H9 (cell line): ENCODE measurements around the gene SQOR. TPM values are rescaled to one million over a fixed set of nuclear protein-coding genes. Genes with fewer than 3 reads are reported as not detected.

Source experiments
- DNase-seq: peaks from one replicate; pipeline ENCODE4 v3.0.0-alpha.2; 2017
- H2AFZ ChIP-seq: one replicate; pipeline ENCODE4 v1.6.1; 2013; ENCODE audit warnings: mild to moderate bottlenecking, low read length, control low read depth, moderate library complexity
- H2AK5ac ChIP-seq: 2 replicates; pipeline ENCODE4 v1.6.1; 2013; ENCODE audit warnings: low read length, control low read depth, mixed read lengths; ENCODE audit not compliant: insufficient read length
- H2BK120ac ChIP-seq: one replicate; pipeline ENCODE4 v1.6.1; 2013; ENCODE audit warnings: low read depth, mild to moderate bottlenecking, low read length, control low read depth, inconsistent platforms; ENCODE audit not compliant: poor library complexity, severe bottlenecking
- H2BK12ac ChIP-seq: 2 replicates; pipeline ENCODE4 v1.6.1; 2013; ENCODE audit warnings: low read length, control low read depth, mixed read lengths, low read depth; ENCODE audit not compliant: insufficient read length
- H2BK15ac ChIP-seq: 2 replicates; pipeline ENCODE4 v1.6.1; 2013; ENCODE audit warnings: low read depth, low read length, control low read depth
- H2BK20ac ChIP-seq: one replicate; pipeline ENCODE4 v1.6.1; 2013; ENCODE audit warnings: low read depth, mild to moderate bottlenecking, low read length, control low read depth, inconsistent platforms; ENCODE audit not compliant: poor library complexity, severe bottlenecking
- H2BK5ac ChIP-seq: 2 replicates; pipeline ENCODE4 v1.6.1; 2013; ENCODE audit warnings: low read length, control low read depth, mixed read lengths; ENCODE audit not compliant: insufficient read length
- H3K14ac ChIP-seq: 2 replicates; pipeline ENCODE4 v1.6.1; 2013; ENCODE audit warnings: low read length, control low read depth; ENCODE audit not compliant: insufficient read depth
- H3K18ac ChIP-seq: 2 replicates; pipeline ENCODE4 v1.6.1; 2013; ENCODE audit warnings: low read depth, mild to moderate bottlenecking, mixed read lengths, low read length, control low read depth; ENCODE audit not compliant: insufficient read length
- H3K23ac ChIP-seq: 2 replicates; pipeline ENCODE4 v1.6.1; 2013; ENCODE audit warnings: low read length, control low read depth, mixed read lengths, low read depth; ENCODE audit not compliant: insufficient read length
- H3K23me2 ChIP-seq: 2 replicates; pipeline ENCODE4 v1.6.1; 2013; ENCODE audit warnings: low read depth, mild to moderate bottlenecking, mixed read lengths, low read length, control low read depth; ENCODE audit not compliant: insufficient read length, poor library complexity, severe bottlenecking
- H3K27ac ChIP-seq: 2 replicates; pipeline ENCODE4 v1.5.1; 2013; ENCODE audit warnings: low read length, control low read depth, mixed read lengths, low read depth; ENCODE audit not compliant: insufficient read length
- H3K27me3 ChIP-seq: 2 replicates; pipeline ENCODE4 v1.6.1; 2013; ENCODE audit warnings: low read length, control low read depth, inconsistent platforms; ENCODE audit not compliant: insufficient read depth
- H3K4ac ChIP-seq: 2 replicates; pipeline ENCODE4 v1.6.1; 2013; ENCODE audit warnings: low read depth, mild to moderate bottlenecking, control low read depth, inconsistent platforms, low read length, moderate library complexity
- H3K4me1 ChIP-seq: 2 replicates; pipeline ENCODE4 v1.6.1; 2013; ENCODE audit warnings: low read length, control low read depth, inconsistent platforms; ENCODE audit not compliant: insufficient read depth
- H3K4me2 ChIP-seq: 2 replicates; pipeline ENCODE4 v1.6.1; 2013; ENCODE audit warnings: low read length, control low read depth, mixed read lengths; ENCODE audit not compliant: insufficient read length, insufficient read depth
- H3K56ac ChIP-seq: 2 replicates; pipeline ENCODE4 v1.6.1; 2013; ENCODE audit warnings: low read depth, mild to moderate bottlenecking, mixed read lengths, low read length, control low read depth; ENCODE audit not compliant: insufficient read length
- H3K79me1 ChIP-seq: 2 replicates; pipeline ENCODE4 v1.6.1; 2013; ENCODE audit warnings: low read depth, mild to moderate bottlenecking, moderate library complexity, low read length, control low read depth, inconsistent platforms; ENCODE audit not compliant: insufficient read depth, poor library complexity, severe bottlenecking
- H3K79me2 ChIP-seq: 2 replicates; pipeline ENCODE4 v1.6.1; 2013; ENCODE audit warnings: low read length, control low read depth, inconsistent platforms; ENCODE audit not compliant: insufficient read depth
- H3K9ac ChIP-seq: 2 replicates; pipeline ENCODE4 v1.6.1; 2013; ENCODE audit warnings: low read length, control low read depth, mixed read lengths; ENCODE audit not compliant: insufficient read length; ENCODE audit errors: extremely low read depth
- H3K9me3 ChIP-seq: one replicate; pipeline ENCODE4 v1.6.1; 2013; ENCODE audit warnings: low read depth, low read length, inconsistent platforms; ENCODE audit not compliant: control insufficient read depth
- H3T11ph ChIP-seq: one replicate; pipeline ENCODE4 v1.6.1; 2013; ENCODE audit warnings: mild to moderate bottlenecking, low read length, control low read depth, inconsistent platforms
- H4K20me1 ChIP-seq: one replicate; pipeline ENCODE4 v1.6.1; 2013; ENCODE audit not compliant: control insufficient read depth, insufficient read length, insufficient read depth
- H4K5ac ChIP-seq: 2 replicates; pipeline ENCODE4 v1.6.1; 2013; ENCODE audit warnings: low read depth, mild to moderate bottlenecking, mixed read lengths, low read length, control low read depth; ENCODE audit not compliant: insufficient read length
- H4K8ac ChIP-seq: replicated peaks from 2 replicates; pipeline ENCODE4 v1.6.1; 2013; ENCODE audit warnings: low read length, control low read depth, mixed read lengths, low read depth; ENCODE audit not compliant: insufficient read length
- H4K91ac ChIP-seq: 2 replicates; pipeline ENCODE4 v1.6.1; 2013; ENCODE audit warnings: low read depth, mild to moderate bottlenecking, moderate library complexity, mixed read lengths, low read length, control low read depth; ENCODE audit not compliant: insufficient read length
- H3K27ac Mint-ChIP-seq, 3 experiments: 2 replicates in 2 of 3; 3 replicates in 1 of 3; pipeline ENCODE4 v1.8.0; 2020 to 2021; ENCODE audit warnings: mixed read lengths in 3 of 3, mild to moderate bottlenecking in 1 of 3, moderate library complexity in 1 of 3
- H3K27me3 Mint-ChIP-seq: 2 replicates; pipeline ENCODE4 v1.8.0; 2021; ENCODE audit warnings: low read depth, mild to moderate bottlenecking, moderate library complexity, mixed read lengths
- H3K36me3 Mint-ChIP-seq, 3 experiments: 2 replicates in 2 of 3; 3 replicates in 1 of 3; pipeline ENCODE4 v1.8.0; 2020 to 2021; ENCODE audit warnings: low read depth in 3 of 3, mixed read lengths in 3 of 3; ENCODE audit not compliant: insufficient read depth in 1 of 3
- H3K4me1 Mint-ChIP-seq, 2 experiments: 2 replicates each; pipeline ENCODE4 v1.8.0; 2020; ENCODE audit warnings: mixed read lengths in 2 of 2
- H3K4me3 Mint-ChIP-seq, 2 experiments: 2 replicates in 1 of 2; 3 replicates in 1 of 2; pipeline ENCODE4 v1.8.0; 2020 to 2021; ENCODE audit warnings: mild to moderate bottlenecking in 2 of 2, mixed read lengths in 2 of 2, moderate library complexity in 1 of 2
- H3K9me3 Mint-ChIP-seq, 2 experiments: 2 replicates in 1 of 2; 3 replicates in 1 of 2; pipeline ENCODE4 v1.8.0; 2020; ENCODE audit warnings: mild to moderate bottlenecking in 2 of 2, mixed read lengths in 2 of 2, moderate library complexity in 1 of 2
- WGBS: extraction: QIAGEN DNeasy Blood & Tissue Kit; methylation state at CpG from one replicate; pipeline ENCODE4 v1.1.7; 2013; ENCODE audit warnings: missing lambda C conversion rate, low lambda C conversion rate, mixed read lengths; ENCODE audit not compliant: insufficient read length; ENCODE audit errors: extremely low coverage; 5-methylcytosine and 5-hydroxymethylcytosine counted together
- total RNA-seq: library from RNA; stranded (reverse); gene quantifications from 2 replicates; pipeline ENCODE4 v1.2.1, GENCODE V29; 2021
- TF ChIP-seq, protein P1 (sequence below): fragments of 200-600 bp; sonication (generic); conservative IDR thresholded peaks from 3 replicates; pipeline ENCODE4 v1.8.0; 2021; ENCODE audit warnings: antibody characterized with exemption, mild to moderate bottlenecking

The SQOR gene
- total RNA-seq, 1 experiment from 2014 or later: 0.17 TPM

DNA sequence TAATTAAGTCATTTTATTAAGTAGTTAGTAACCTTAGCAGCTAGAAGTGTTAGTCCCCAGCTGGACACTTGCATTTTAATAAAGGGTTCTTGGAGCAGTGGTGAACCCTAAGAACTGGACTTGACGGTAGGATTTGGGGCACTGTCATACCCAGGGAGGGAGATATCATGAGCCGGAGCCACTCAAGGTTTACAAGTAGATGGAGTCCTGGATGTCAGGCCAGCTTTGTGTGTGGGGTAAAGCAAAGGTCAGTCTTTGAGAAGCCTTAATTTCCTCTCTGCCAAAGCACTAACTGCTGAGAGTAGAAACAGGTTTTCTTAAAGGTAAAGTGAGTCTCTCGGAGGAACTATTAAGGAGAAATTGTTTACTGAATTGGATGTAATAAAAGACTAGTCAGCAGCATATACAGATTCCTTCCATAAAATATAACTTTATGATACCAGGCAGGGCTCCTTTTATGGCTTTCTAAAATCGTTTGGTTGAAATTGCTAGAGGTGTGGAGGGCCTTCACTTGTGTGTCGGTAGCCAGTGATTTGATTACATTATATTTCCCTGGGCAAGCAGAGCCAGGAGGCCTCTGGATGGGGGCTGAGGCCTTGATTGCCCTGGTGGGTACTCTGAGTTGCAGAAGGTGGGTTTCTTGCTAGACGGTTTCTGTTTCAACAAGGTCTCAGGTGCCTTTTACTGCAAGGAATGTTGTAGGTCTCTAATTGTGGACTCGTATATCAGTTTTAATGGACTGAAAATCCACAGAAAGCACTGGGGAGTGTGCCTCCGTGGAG lies 23.1 kb downstream of the SQOR start:
- H3K36me3 Mint-ChIP-seq: no peaks in the 10 kb centered on the region
- Histone ChIP-seq H4K20me1 (no peaks in the 10 kb centered on the region), H3K4me1 (no peaks in the 10 kb centered on the region), H2BK20ac (no peak overlapping the region), H2BK5ac (no peak overlapping the region), H3K27me3 (no peaks in the 10 kb centered on the region), H3K79me1 (no peaks in the 10 kb centered on the region), H2BK12ac (no peak overlapping the region), H3K23ac (no peak overlapping the region), H3K9ac (no peak overlapping the region), H4K8ac (no peak overlapping the region), H3K56ac (no peak overlapping the region), H3K14ac (no peak overlapping the region), H2BK120ac (no peak overlapping the region), H3T11ph (no peak overlapping the region), H3K4me2 (no peak overlapping the region), H3K9me3 (no peaks in the 10 kb centered on the region), H2AFZ (no peak overlapping the region), H2AK5ac (no peak overlapping the region), H3K23me2 (no peaks in the 10 kb centered on the region), H3K18ac (no peak overlapping the region), H3K4ac (no peak overlapping the region), H2BK15ac (no peak overlapping the region), H3K27ac (no peak overlapping the region), H4K5ac (no peak overlapping the region), H4K91ac (no peak overlapping the region), H3K79me2 (no peaks in the 10 kb centered on the region)
- no peak overlapping the region for H3K27ac Mint-ChIP-seq
- DNase-seq: no peak
- TF ChIP-seq, protein P1, sequence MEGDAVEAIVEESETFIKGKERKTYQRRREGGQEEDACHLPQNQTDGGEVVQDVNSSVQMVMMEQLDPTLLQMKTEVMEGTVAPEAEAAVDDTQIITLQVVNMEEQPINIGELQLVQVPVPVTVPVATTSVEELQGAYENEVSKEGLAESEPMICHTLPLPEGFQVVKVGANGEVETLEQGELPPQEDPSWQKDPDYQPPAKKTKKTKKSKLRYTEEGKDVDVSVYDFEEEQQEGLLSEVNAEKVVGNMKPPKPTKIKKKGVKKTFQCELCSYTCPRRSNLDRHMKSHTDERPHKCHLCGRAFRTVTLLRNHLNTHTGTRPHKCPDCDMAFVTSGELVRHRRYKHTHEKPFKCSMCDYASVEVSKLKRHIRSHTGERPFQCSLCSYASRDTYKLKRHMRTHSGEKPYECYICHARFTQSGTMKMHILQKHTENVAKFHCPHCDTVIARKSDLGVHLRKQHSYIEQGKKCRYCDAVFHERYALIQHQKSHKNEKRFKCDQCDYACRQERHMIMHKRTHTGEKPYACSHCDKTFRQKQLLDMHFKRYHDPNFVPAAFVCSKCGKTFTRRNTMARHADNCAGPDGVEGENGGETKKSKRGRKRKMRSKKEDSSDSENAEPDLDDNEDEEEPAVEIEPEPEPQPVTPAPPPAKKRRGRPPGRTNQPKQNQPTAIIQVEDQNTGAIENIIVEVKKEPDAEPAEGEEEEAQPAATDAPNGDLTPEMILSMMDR: no peak
- H3K9me3 Mint-ChIP-seq: no peaks in the 10 kb centered on the region; a peak in 1 of 5 replicates
- no CpG with 5 or more reads among the region's 8 CpGs for WGBS
- peaks cover 10 to 12% of the 10 kb centered on the region in 2 experiments for H3K4me1 Mint-ChIP-seq
- peak overlapping the region in 1 of 2 experiments; percentile 36; a peak in 1 of 5 replicates for H3K4me3 Mint-ChIP-seq
- peaks cover 9% of the 10 kb centered on the region for H3K27me3 Mint-ChIP-seq
